SU-DHL-6 (cell line): ENCODE data around the gene EGLN1.

Experiments
- EZH2phosphoT487 ChIP-seq: fragments of 200-600 bp; sonication (generic), shearing (Covaris generic); conservative IDR thresholded peaks from 2 replicates; pipeline ENCODE4 v1.6.1; 2018; ENCODE audit warnings: mild to moderate bottlenecking, antibody characterized with exemption, low read length, moderate library complexity, mixed read lengths
- TF ChIP-seq, protein P1 (sequence below): fragments of 200-600 bp; sonication (generic); IDR thresholded peaks from one replicate; pipeline ENCODE4 v1.5.1; 2017; ENCODE audit warnings: antibody characterized with exemption, mild to moderate bottlenecking, low read length, moderate library complexity; ENCODE audit not compliant: insufficient read depth, poor library complexity, severe bottlenecking

DNA sequence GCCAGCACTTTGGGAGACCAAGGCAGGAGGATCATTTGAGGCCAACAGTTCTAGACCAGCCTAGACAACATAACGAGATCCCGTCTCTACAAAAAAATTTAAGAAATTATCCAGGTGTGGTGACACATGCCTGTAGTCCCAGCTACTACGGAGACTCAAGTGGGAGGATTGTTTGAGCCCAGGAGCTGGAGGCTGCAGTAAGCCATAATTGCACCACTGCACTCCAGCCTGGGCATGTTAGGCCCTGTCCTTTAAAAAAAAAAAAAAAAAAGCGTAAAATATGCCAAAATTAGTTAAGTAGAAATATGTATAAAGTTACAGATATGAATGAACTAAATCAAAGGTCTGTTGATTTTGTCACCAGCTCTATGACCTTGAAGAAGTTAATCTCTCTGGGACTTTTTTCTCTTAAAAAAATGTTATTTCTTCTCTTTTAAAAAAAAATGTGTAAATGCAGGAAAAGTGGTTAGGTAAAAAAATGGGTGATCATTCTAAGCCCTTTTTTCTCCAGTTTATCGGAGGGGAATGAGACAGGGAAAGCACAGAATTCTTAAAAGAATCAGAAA lies 7.0 kb downstream of the EGLN1 start:
- TF ChIP-seq, protein P1, sequence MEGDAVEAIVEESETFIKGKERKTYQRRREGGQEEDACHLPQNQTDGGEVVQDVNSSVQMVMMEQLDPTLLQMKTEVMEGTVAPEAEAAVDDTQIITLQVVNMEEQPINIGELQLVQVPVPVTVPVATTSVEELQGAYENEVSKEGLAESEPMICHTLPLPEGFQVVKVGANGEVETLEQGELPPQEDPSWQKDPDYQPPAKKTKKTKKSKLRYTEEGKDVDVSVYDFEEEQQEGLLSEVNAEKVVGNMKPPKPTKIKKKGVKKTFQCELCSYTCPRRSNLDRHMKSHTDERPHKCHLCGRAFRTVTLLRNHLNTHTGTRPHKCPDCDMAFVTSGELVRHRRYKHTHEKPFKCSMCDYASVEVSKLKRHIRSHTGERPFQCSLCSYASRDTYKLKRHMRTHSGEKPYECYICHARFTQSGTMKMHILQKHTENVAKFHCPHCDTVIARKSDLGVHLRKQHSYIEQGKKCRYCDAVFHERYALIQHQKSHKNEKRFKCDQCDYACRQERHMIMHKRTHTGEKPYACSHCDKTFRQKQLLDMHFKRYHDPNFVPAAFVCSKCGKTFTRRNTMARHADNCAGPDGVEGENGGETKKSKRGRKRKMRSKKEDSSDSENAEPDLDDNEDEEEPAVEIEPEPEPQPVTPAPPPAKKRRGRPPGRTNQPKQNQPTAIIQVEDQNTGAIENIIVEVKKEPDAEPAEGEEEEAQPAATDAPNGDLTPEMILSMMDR = no peak
- no peak for TF ChIP-seq EZH2phosphoT487
